ENCODE measurements around the gene LPCAT4.
A peak's percentile ranks its signal among the peaks of the same experiment; 100 is the strongest.
"Not testable (repeated sequence)": the region's sequence is repeated elsewhere in the genome, so short reads cannot be mapped to it uniquely, and the experiment has no call there.

LPCAT4 gene, protein sequence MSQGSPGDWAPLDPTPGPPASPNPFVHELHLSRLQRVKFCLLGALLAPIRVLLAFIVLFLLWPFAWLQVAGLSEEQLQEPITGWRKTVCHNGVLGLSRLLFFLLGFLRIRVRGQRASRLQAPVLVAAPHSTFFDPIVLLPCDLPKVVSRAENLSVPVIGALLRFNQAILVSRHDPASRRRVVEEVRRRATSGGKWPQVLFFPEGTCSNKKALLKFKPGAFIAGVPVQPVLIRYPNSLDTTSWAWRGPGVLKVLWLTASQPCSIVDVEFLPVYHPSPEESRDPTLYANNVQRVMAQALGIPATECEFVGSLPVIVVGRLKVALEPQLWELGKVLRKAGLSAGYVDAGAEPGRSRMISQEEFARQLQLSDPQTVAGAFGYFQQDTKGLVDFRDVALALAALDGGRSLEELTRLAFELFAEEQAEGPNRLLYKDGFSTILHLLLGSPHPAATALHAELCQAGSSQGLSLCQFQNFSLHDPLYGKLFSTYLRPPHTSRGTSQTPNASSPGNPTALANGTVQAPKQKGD

DNA sequence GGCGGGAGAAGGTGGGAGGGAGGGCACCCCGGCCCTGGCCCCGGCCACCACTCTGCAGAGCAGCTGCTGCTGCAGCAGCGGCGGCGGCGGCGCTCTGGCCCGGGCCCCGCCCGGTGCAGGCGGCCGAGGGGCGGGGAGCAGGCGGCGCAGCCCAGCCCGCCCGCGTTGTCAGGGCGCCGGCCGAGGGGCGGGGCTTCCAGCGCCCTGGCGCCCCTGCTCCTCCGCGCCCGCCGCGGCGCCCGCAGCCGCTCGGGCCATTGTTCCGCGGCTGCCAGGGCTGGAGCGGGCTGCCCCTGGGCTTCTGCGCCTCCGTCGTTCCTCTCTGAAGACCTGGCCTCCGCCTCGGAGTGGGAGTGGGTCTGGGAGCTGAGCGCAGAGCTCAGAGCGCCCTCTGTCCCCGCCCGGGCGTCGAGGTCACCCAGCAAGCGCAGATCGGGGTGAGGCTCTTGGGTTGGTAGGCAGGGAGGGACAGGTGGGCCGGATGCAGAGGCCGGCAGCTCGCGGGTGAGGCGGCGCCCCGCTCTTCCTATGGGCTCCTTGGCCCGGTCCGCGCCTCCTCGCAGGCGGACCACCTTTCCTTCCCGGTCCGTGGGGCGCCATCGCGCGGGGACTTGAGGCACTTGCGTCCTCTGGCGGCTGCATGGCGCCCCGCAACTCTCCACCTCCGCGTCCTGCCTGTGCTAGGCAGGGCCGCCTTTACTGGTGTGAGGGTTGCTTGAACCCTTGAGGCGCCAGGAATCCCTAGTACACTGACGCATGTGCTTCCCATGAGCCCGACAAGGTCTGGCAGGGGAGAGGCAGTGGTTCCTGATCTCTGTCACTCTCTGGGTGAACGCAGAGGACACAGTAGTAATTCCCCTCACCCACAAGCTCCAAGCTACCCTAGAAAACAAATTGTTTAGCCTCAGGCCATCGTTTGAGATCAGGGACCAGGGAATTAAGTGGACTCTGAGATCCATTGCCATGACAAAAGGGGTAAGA, at the start of gene LPCAT4:
LPCAT4 (minus strand) TSS at position 96 of the 981 bp plus-strand sequence. CDS start 96 bp downstream, outside the sequence.
- peak; percentile 81 to 85 for DNase-seq (ENCODE audit: low read depth in 2 of 2)

DNA sequence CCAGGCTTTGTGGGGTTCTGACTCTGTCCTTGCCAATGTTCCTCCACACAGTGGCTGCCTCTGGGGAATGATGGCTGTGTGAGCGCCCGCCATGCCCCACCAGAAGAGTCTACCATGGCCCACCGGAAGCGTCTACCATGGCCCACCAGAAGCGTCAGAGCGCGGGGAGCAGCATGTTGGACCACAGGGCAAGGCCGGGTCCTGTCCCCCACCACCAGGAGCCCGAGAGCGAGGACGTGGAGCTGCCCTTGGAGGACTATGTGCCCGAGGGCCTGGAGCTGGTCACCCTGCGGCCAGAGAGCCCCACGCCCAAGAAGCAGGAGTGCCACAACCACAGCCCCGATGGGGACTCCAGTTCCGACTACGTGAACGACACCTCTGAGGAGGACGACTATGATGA, 42.5 kb upstream of the LPCAT4 start:
- not testable (repeated sequence) for DNase-seq (ENCODE audit: low read depth in 2 of 2)

DNA sequence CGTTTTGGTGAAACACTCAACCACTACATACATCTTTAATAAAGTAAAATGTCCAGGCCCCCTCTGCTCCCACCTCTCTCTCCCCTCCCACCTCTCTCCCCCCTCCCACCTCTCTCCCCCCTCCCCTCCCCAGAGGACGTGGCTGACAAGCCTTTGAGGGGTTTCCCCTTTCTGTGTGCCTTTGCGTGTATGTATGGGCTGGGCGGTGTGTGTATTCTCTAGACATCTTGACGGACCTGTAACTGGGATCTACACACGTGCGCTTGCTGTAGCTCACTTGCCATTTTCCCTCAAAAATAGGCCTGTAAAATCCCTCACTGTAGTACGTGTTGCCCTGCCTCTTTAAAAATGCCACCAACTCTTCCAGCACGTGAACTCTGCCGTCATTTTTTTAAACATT, 42.0 kb upstream of the LPCAT4 start:
- not testable (repeated sequence) for DNase-seq (ENCODE audit: low read depth in 2 of 2)

DNA sequence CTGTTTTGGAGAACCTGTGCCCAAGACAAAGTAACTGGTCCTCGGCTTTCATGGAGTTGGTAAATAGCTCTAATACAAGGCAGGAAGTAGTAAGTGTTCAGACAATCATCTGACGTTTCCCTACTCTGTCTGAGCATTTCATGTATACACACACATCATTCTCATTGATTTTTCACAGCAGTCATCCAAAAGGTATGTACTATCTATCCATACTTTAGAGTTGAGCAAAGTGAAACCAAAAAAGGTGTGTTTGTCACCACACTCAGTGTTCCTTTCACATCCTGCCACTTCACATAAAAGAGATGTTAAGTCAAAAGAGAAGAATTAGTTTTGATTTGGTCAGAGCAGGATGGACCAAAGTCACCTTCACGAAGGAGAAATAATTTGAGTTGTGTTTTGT, 36.9 kb upstream of the LPCAT4 start:
- DNase-seq (ENCODE audit: low read depth in 2 of 2), result not testable (repeated sequence)

GRCh38 chr15:34403160-34403598, 36.2 kb upstream of the LPCAT4 start:
- not testable (repeated sequence) for DNase-seq (ENCODE audit: low read depth in 2 of 2)

GRCh38 chr15:34397637-34398259, 30.8 kb upstream of the LPCAT4 start:
- not testable (repeated sequence) for DNase-seq (ENCODE audit: low read depth in 2 of 2)

DNA sequence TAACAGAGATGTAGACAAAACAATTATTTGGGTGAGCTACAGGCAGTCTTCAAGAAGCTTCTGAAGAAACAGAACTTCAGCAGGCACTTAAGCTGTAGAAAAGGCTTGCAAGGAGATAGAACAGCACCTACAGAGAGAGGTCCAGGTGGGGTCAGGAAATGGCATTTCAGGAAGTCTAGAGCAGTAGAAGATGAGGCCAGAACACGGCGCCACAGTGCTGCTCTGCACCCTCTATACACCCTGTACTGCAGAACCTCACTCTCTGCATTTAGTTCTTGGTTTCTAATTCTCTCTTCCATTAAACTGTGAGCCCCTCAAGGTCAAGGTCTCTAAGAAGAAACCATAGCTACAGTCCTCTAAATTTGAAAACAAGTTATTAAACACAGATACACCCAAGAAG, 26.0 kb upstream of the LPCAT4 start:
- not testable (repeated sequence) for DNase-seq (ENCODE audit: low read depth in 2 of 2)

- not testable (repeated sequence) for DNase-seq (ENCODE audit: low read depth in 2 of 2)
Observed at GRCh38 chr15:34389594-34390086, 22.6 kb upstream of the LPCAT4 start.

DNA sequence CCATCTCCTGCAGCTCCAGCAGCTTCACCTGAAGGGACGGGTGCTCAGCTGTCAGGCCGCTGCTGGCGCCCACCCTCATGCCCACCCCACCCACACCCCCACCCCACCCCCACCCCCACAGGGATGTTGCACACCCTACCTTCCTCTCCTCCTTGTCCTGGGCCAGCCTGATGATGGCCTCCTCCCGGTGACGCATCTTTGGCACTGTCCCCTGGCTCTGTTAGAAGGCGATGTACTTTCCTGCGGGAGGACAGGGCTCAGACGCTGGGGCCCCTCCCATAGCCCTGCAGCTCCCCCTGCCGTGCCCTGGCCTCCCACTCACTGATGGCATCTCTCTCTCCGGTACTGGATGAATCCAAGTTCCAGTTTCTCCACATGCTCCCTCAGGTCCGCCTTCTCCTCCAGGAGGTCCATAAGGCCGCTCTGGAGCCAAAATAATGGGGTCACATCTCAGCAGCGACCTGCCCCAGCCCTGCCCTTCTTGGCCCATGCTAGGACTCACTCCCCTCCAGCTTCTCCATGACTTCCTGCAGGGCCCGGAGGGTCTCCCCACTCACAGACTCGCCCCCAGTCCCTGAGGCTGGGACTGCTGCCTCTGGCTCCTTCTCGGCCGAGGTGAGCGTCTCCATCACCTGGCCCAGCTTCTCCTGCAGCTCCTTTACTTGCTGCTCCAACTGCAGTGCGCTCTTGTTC, 15.0 kb upstream of the LPCAT4 start:
- DNase-seq (ENCODE audit: low read depth in 2 of 2), result not testable (repeated sequence)

DNA sequence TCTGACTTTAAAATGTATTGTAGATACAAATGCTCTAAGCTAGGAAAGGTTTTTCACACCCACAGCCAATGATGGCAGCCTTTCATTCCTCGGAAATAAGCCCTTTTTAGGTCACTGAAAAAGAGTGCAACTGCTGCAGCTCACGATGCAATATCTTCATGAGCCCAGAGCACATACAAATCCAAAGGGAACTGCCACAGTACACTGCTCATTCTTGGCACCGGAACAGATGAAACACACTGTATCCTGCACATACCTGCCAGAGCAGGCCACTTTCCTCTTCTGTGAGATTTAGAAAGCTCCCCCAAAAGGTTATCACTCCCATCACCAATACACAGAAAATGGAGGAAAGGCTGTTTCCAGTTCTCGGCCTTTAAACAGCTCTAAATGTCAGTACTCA, 13.5 kb upstream of the LPCAT4 start:
- DNase-seq (ENCODE audit: low read depth in 2 of 2), result not testable (repeated sequence)

GRCh38 chr15:34376856-34377255, 9.9 kb upstream of the LPCAT4 start:
- DNase-seq (ENCODE audit: low read depth in 2 of 2), result no peak

DNA sequence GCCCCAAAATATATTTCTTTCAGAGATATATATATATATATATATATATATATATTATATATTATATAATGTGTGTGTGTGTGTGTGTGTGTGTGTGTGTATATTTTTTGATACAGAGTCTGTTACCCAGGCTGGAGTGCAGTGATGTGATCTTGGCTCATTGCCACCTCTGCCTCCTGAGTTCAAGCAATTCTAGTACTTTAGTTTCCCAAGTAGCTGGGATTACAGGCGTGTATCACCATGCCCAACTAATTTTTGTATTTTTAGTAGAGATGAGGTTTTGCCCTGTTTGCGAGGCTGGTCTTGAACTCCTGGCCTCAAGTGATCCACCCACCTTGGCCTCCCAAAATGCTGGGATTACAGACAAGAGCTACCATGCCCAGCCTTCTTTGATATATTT, 8.5 kb upstream of the LPCAT4 start:
- DNase-seq (ENCODE audit: low read depth in 2 of 2), result not testable (repeated sequence)

- no peak for DNase-seq (ENCODE audit: low read depth in 2 of 2)
Observed at GRCh38 chr15:34374816-34375215, 7.8 kb upstream of the LPCAT4 start.

DNA sequence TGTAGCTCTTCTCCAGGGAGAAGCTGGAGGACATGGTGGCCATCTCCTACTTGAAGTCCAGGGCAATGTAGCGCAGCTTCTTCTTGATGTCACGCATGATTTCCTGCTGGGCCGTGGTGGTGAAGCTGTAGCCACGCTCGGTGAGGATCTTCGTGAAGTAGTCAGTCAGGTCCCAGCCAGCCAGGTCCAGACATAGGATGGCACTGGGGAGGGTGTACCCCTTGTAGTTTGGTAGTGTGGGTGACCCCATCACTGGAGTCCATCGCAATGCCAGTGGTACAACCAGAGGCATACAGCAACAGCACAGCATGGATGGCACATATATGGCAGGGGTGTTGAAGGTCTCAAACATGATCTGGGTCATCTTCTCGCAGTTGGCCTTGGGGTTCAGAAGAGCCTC, 7.0 kb upstream of the LPCAT4 start:
- DNase-seq (ENCODE audit: low read depth in 2 of 2), result no peak

DNA sequence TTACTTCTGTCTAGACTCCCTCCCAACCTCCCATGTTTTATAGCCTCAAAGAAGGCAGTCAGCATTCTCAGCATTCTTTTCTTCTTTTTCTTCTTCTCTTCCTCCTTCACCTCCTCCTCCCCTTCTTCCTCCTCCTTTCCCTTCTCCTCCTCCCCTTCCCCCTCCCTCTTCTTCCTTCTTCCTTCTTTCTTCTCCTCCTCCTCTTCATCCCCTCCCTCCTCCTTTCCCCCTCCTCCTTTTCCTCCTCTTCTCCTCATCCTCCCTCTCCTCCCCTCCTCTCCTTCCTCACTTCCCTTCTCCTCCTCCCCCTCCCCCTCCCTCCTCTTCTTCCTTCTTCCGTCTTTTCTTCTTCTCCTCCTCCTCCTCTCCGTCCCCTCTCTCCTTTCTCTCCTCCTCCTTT, 3.6 kb upstream of the LPCAT4 start:
- DNase-seq (ENCODE audit: low read depth in 2 of 2), result no peak

GRCh38 chr15:34370129-34370528, 3.1 kb upstream of the LPCAT4 start:
- DNase-seq (ENCODE audit: low read depth in 2 of 2), result no peak

GRCh38 chr15:34366271-34367065, 528 bp downstream of the LPCAT4 start:
- DNase-seq (ENCODE audit: low read depth in 2 of 2), result peak; percentile 29 to 52

DNA sequence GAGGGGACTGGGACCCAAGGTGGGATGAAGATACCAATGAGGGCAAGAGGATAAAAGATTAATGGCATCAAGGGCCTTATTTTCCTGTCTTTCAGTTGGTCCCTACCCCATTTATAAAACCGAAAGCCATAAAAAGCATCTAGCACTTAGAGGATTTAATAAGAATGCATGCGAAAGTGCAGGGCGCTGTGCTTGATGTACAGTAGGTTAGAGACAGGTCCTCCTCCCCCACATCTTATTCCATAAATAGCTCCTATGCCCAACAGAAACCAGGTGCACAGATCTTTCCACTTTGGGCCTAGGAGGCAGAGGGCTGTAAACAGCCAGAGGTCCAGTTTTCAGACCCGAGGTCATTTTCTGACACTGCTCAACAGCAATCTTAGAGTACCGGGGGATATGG, 1.2 kb downstream of the LPCAT4 start:
- no peak for DNase-seq (ENCODE audit: low read depth in 2 of 2)

DNA sequence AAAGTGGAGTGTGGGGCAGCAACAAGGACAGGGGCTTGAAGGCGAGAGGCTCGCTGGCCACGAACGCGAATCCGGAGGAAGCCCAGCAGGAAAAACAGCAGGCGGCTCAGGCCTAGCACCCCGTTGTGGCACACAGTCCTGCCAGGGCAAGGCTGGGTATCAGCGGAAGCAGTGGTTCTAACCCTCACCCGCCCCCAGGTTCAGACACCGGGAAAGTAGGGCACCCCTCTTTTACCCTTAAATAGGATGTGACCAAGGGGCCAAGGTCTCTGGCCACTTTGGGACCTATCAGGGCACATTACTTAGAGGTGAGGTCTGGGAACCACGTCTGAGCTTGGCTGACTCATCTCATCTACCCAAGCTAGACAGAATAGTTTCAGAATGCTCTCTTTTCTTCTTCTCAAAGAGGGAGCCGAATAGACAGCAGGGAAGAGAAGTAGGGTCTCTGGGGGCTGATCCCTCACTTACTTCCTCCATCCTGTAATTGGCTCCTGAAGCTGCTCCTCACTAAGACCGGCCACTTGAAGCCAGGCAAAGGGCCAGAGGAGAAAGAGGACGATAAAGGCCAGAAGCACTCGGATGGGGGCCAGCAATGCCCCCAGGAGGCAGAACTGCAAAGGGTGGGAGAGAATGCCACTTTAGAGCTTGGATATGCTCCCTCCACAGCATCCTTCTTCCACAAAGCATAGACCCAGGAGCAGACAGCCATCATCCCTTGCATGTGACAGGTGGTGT, 1.7 kb downstream of the LPCAT4 start:
- no peak for DNase-seq (ENCODE audit: low read depth in 2 of 2)
